ENCODE results near the gene XYLT1.

The XYLT1 gene

GRCh38 chr16:17392857-17393692 is 77.7 kb downstream of the XYLT1 start:
- DNase-seq: no peak

DNA sequence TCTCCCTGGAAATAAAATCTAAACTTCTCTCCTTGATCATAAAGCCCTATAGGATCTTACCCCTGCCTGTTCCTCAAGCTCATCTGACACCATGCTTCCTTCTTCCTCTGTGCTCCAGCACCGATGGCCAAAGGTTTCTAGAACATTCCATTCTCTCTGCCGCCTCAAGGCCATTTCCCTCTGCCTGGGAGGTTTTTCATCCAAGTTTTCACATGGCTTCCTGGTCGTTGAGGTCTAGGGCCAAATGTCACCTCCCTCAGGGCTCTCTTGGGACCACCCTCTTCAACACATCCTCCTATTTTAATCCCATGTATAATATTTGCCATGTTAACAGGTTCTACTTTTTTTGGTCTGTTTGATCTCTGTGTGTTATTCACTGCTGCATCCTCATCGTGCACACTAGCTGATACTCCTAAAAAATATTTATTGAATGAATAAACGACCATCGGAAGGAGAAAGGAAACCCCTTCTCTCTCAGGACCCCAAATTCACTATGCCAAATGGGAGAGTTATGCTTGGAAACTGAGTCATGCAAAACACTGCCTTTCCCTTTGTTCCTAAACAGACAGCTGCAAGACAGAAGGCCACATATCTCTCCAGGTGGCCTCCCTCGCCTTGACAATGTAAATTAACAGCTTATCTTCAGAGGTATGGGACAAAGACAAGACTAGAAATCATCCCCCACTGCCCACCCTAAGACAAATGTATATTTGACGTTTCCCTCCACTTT is 78.5 kb downstream of the XYLT1 start:
- no peak for DNase-seq

DNA sequence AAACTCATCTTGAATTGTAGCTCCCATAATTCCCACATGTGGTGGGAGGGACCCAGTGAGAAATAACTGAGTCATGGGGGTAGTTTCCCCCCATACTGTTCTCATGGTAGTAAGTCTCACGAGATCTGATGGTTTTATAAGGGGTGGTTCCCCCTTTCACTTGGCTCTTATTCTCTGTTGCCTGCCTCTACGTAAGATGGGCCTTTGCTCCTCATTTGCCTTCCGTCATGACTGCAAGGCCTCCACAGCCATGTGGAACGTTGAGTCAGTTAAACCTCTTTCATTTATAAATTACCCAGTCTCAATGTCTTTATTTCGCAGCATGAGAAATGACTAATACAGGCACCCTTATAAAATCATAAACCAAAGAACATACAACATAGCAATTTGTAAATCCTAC is 79.0 kb downstream of the XYLT1 start:
- DNase-seq: no peak

DNA sequence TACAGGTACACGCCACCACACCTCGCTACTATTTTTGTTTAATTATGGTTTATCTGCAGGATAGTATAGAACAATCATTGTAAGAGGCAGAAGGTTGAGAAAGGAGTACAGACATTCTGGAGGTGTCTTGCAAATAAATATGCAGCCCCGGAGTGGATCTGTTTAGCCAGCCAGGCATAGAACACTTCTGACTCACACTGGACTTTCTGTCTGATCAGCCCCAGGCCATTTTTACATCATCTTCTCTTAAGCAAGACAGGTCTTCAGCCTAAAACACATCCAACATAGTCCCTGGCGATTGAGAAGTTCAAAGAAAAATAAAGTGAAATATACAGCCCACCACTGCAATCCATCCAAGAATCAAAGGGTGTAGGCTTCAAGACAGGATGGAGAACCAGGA is 81.4 kb downstream of the XYLT1 start:
- peak; percentile 88 for DNase-seq

- DNase-seq: no peak
These were observed 83.5 kb downstream of the XYLT1 start for GRCh38 chr16:17387256-17387655.

DNA sequence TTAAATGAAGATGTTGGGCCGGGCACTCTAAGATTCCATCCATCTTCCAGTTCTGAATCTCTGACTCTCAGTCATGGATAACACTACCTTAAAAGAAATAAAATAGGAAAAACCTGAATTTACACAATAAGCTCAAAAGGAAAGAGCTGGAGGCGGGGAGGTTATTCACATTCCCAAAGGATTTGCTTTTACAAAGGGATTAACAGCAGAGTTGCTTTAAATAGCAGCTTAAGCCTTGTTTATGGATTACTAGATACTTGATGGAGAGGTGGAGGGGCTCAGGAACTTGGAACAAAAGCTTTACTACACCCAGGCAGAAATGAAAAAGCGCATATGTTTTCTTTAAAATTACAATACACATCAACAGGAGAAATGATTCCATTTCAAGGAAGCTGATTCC is 84.5 kb downstream of the XYLT1 start:
- no peak for DNase-seq

GRCh38 chr16:17384471-17384870 is 86.3 kb downstream of the XYLT1 start:
- no peak for DNase-seq

GRCh38 chr16:17382949-17383863 is 87.6 kb downstream of the XYLT1 start:
- no peak for DNase-seq

DNA sequence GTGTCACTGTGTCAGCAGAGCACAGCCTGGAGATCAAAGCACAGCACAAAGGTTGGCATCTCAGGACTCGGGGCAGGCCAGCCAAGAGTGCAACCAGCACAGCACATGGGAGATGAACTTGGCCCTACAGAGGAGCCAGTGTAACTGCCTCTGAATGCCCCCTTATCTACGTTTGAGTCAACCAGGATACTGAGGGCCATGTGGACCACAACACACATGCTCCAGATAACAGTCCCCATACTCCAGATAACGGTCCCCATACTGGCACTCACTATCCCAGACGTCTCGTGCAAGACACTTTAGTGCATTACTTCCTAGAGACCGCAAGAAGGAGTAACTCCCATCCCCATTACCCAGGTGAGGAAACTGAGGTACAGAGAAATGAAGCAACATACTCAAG is 88.2 kb downstream of the XYLT1 start:
- no peak for DNase-seq

DNA sequence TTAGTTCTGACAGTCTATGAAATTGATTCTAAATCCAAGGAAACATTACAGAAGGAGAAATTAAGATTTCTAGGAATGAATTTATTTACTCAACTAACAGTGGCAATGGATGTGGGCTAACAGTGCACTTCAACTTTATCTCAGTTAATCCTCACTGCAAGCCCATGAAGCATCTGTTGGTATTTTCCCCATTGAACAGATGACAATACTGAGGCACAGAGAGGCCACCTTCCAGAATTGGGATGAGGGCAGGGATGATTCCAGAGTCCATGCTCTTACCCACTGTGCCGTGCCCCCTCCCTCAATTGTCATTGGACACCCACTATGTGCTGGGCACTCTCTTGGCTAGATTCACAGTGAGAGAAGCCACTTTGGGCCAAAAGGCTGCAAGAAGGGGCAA is 89.0 kb downstream of the XYLT1 start:
- no peak for DNase-seq

- DNase-seq: no peak
These were observed 90.1 kb downstream of the XYLT1 start for GRCh38 chr16:17380613-17381012.

DNA sequence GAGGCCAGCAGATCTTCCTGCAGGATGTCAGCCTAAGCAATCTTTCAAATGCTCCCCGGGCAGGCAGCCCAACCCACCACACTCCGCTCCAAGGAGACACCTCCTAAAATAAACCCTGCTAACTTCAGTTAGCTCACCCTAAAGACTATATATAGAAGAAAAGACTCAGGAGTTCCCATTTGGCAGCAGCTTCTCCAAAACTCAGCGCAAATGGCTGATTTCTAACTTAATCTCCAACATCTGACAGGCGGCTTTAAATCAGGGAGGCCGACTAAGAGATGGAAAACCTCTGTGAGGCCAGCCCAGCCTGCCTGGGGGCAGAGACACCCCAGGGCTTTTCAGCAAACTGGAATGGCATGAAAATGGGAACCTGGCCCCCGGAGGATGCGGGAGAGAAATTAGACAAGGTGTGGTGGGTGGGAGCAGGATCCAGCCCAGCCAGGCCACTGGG is 91.6 kb downstream of the XYLT1 start:
- DNase-seq: peak; percentile 35

DNA sequence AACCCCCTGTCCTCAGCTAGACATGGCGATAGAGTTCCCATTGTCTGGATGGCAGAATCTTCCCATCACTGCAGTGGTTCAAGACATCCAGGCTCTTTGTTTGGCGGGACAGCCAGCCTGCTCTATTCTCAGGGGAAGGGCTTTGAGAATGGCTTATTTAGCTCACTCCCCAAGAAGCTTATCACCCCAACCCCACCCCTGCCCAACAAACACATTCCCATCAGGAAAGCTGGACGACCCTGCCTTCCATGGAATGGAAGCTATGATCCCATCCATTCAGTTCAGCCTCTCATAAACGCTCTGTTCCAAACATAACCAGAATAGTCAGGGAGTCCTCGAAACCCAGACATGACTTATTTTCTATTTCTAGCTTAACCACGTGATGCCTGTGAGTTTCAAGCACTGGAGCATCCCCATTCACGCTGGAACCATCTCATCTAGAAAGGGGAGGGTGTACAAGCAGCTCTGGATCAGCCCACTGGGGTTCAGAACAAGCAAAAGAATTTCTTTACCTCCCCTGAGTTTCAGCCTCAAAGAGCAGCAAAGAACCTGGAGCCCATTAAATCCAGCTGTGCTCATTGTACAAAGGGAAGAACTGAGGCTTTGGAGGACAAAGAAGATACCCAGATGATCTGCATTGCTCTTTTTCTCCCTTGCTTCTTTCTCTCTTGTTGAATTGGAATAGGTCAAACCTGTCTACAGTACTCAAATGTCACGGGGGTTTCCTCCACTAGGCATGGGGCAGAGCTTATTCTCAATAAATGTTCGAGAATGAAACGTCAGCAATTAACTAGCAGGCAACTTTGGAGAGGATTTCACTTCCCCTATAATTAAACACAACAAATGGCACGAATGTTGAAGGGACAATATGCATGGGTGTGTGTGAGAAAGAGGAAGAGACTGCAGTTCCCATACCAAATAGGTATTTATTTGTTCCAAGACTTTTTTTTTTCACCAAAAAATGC is 93.1 kb downstream of the XYLT1 start:
- no peak for DNase-seq

DNA sequence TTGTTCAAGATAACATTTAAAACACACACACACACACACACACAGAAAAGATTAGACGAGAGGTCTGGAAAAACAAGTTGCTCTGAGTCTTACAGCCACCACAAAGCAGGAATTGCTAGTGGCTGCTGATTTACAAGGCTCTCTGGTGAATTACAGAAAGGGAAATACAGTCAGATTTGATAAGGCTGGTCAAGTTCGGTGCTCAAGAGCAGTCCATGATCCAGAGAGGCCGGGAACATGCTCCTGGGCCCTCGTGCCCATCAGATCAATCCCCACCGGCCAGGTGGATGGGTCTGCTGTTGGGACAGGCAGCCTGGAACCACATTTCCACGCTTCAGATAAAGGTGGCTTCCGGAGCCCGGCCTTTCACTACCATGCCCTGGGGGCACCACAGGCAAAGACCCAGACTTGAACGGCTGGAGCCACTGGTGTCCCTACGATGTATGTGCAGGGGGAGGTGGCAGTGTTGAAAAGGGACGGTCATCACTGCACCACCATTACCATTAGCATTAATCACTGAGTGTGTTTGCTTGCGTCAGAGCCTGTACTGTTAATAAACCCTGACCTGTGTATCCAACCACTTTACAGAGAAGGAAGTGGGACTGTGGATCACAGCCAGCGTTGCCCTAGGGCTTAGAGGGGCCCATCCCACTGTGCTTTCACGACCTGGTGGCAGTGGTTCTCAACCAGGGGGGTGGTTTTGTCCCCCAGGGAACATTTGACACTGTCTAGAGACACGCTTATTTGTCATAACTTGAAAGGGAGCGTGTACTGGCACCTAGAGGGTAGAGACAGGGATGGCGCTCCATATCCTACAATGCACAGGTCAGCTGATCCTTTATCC is 95.1 kb downstream of the XYLT1 start:
- DNase-seq: no peak

- DNase-seq: no peak
These were observed 96.0 kb downstream of the XYLT1 start for GRCh38 chr16:17374668-17375255.

DNA sequence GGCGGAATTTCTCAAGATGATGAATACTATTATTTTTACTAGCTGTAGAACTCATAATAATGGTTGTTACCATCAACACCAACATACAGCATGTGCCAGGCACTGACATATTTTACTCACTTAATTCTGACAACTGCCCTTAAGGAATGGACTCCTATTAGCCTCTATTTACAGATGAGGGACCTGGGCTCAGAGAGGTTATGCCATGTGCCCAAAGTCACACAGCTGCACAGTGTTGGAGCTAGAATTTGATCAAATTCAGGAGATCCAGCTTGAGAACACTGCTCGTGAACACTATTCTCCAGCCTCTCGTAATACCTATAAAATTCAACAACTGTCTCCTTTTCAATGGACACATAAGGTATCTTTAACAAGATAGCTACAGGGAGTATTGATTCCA is 97.2 kb downstream of the XYLT1 start:
- no peak for DNase-seq

- DNase-seq: no peak
These were observed 98.4 kb downstream of the XYLT1 start for GRCh38 chr16:17372386-17372785.

DNA sequence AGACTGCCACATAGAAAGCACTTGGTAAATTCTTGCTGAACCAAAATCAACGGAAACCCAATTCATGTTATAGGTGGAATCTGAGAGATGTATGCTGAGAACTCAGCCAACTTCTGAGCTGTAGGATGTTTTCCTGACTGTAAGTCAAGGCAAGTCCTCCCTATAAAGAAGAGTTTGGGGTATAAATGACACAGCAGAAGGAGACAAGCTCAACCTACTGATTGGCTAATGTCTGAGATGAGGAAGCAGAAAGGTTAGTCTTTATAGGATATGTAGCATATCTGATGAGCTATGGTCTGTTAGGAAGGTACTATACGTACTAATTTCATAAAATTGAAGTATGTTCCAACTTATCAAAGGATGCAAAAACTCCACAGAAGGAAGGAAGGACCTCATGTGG is 99.5 kb downstream of the XYLT1 start:
- DNase-seq: no peak

DNA sequence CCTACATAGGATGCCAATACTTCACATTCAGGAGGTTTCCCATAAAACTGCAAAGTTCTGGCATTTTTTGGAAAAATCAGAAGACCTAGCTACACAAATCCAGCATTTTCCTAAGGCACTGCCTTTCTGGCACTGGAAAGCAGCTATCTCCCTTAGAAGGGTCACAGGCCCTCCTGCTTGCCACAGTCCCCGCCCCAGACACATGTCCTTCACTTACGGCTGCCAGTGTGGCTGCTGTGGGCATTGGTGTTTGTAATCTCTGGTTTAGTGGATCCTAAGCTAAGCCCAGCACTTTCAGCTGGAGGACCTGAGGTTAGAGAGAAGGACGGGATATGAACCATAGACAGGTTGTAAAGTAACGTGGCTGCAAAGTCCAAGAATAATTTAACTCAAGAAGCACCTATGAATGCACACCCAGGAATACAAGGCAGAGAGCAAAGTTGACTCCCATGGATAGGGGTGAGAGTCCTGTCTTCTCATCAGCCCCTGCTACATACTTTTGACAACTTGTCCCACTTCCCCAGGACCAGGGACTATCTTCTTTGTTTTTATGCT is 100.0 kb downstream of the XYLT1 start:
- DNase-seq: no peak

GRCh38 chr16:17370223-17370707 is 100.5 kb downstream of the XYLT1 start:
- no peak for DNase-seq

Measured in EL (cell line).